Neural crest cell (in vitro differentiated cells): ENCODE results near the gene PGD. TPM values are rescaled to one million over a fixed set of nuclear protein-coding genes. Genes with fewer than 3 reads are reported as not detected.
"Not testable (repeated sequence)": the region's sequence is repeated elsewhere in the genome, so short reads cannot be mapped to it uniquely, and the experiment has no call there.

Source experiments
- DNase-seq: peaks from one replicate; pipeline ENCODE4 v3.0.0; 2021; ENCODE audit warnings: low read depth, mixed read lengths, low spot score
- H3K27ac Mint-ChIP-seq: one replicate; pipeline ENCODE4 v1.8.0; 2021; ENCODE audit warnings: mild to moderate bottlenecking, mixed read lengths; ENCODE audit not compliant: unreplicated experiment
- H3K27me3 Mint-ChIP-seq: 2 replicates; pipeline ENCODE4 v1.8.0; 2021; ENCODE audit warnings: low read depth, mild to moderate bottlenecking, mixed read lengths
- H3K36me3 Mint-ChIP-seq: 2 replicates; pipeline ENCODE4 v1.8.0; 2021; ENCODE audit warnings: low read depth, mild to moderate bottlenecking, mixed read lengths
- H3K4me1 Mint-ChIP-seq: 2 replicates; pipeline ENCODE4 v1.8.0; 2021; ENCODE audit warnings: mixed read lengths
- H3K4me3 Mint-ChIP-seq: one replicate; pipeline ENCODE4 v1.8.0; 2021; ENCODE audit warnings: mild to moderate bottlenecking, mixed read lengths
- H3K9me3 Mint-ChIP-seq: 2 replicates; pipeline ENCODE4 v1.8.0; 2021; ENCODE audit warnings: mixed read lengths
- total RNA-seq: library from RNA; stranded (reverse); gene quantifications from 2 replicates; pipeline ENCODE4 v1.2.1, GENCODE V29; 2021
- TF ChIP-seq, protein P1 (sequence below): fragments of 200-600 bp; sonication (generic); conservative IDR thresholded peaks from 2 replicates; pipeline ENCODE4 v1.5.0; 2021; ENCODE audit warnings: antibody characterized with exemption, mild to moderate bottlenecking

PGD gene
- total RNA-seq, 1 donor from 2014 or later, result 496 TPM

GRCh38 chr1:10415211-10415930 lies 16.5 kb downstream of the PGD start:
- DNase-seq, result no peak
- Mint-ChIP-seq H3K9me3 (no peaks in the 10 kb centered on the region), H3K36me3 (peaks cover 46% of the 10 kb centered on the region), H3K27me3 (no peaks in the 10 kb centered on the region), H3K4me1 (peaks cover 9% of the 10 kb centered on the region), H3K27ac (peak overlapping the region; percentile 88), H3K4me3 (no peak overlapping the region)
- TF ChIP-seq, protein P1, sequence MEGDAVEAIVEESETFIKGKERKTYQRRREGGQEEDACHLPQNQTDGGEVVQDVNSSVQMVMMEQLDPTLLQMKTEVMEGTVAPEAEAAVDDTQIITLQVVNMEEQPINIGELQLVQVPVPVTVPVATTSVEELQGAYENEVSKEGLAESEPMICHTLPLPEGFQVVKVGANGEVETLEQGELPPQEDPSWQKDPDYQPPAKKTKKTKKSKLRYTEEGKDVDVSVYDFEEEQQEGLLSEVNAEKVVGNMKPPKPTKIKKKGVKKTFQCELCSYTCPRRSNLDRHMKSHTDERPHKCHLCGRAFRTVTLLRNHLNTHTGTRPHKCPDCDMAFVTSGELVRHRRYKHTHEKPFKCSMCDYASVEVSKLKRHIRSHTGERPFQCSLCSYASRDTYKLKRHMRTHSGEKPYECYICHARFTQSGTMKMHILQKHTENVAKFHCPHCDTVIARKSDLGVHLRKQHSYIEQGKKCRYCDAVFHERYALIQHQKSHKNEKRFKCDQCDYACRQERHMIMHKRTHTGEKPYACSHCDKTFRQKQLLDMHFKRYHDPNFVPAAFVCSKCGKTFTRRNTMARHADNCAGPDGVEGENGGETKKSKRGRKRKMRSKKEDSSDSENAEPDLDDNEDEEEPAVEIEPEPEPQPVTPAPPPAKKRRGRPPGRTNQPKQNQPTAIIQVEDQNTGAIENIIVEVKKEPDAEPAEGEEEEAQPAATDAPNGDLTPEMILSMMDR, result no peak

DNA sequence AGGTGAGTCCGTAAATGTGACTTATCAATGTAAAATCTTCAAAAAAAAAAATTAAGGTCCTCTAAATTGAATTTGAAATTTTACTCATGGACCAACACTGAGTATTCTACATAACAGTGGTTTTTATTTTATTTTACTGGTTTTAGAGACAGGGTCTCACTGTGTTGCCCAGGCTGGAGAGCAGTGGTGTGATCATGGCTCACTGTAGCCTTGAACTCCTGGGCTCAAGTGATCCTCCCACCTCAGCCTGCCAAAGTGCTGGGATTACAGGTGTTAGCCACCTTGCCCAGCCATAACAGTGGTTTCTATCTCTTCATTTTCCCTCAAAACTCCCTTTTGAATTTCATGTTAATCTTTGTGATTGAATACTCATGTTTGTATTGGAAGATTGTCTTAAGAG lies 17.1 kb downstream of the PGD start:
- H3K36me3 Mint-ChIP-seq, result peaks cover 46% of the 10 kb centered on the region
- H3K9me3 Mint-ChIP-seq, DNase-seq, H3K27me3 Mint-ChIP-seq, H3K4me3 Mint-ChIP-seq, H3K27ac Mint-ChIP-seq, H3K4me1 Mint-ChIP-seq: not testable (repeated sequence)

GRCh38 chr1:10418741-10419140 lies 19.9 kb downstream of the PGD start:
- H3K27me3 Mint-ChIP-seq, H3K27ac Mint-ChIP-seq, H3K4me3 Mint-ChIP-seq, DNase-seq, H3K9me3 Mint-ChIP-seq: not testable (repeated sequence)
- Mint-ChIP-seq H3K36me3 (peaks cover 29% of the 10 kb centered on the region), H3K4me1 (peaks cover 12% of the 10 kb centered on the region)

DNA sequence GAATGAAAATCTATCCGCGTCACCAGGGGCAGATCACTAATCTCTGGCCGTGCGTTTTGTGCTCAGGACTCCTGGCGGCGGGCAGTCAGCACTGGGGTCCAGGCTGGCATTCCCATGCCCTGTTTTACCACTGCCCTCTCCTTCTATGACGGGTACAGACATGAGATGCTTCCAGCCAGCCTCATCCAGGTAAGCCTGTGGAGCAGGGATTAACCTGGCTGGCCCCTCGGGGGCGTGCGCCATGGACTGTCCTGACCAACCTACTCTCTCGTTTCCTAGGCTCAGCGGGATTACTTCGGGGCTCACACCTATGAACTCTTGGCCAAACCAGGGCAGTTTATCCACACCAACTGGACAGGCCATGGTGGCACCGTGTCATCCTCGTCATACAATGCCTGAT lies 20.5 kb downstream of the PGD start:
- DNase-seq, result no peak
- H3K4me1 Mint-ChIP-seq, result peaks cover 18% of the 10 kb centered on the region
- H3K27me3 Mint-ChIP-seq, result no peaks in the 10 kb centered on the region
- H3K9me3 Mint-ChIP-seq, result no peaks in the 10 kb centered on the region
- peaks cover 32% of the 10 kb centered on the region for H3K36me3 Mint-ChIP-seq
- no peak overlapping the region for H3K27ac Mint-ChIP-seq
- no peak overlapping the region for H3K4me3 Mint-ChIP-seq
- TF ChIP-seq, protein P1, result no peak

GRCh38 chr1:10421637-10422036 lies 22.8 kb downstream of the PGD start:
- Mint-ChIP-seq H3K36me3 (peaks cover 28% of the 10 kb centered on the region), H3K4me3 (no peak overlapping the region), H3K27me3 (no peaks in the 10 kb centered on the region), H3K4me1 (peaks cover 22% of the 10 kb centered on the region), H3K9me3 (no peaks in the 10 kb centered on the region), H3K27ac (no peak overlapping the region)
- DNase-seq, result no peak
- TF ChIP-seq, protein P1, result no peak

DNA sequence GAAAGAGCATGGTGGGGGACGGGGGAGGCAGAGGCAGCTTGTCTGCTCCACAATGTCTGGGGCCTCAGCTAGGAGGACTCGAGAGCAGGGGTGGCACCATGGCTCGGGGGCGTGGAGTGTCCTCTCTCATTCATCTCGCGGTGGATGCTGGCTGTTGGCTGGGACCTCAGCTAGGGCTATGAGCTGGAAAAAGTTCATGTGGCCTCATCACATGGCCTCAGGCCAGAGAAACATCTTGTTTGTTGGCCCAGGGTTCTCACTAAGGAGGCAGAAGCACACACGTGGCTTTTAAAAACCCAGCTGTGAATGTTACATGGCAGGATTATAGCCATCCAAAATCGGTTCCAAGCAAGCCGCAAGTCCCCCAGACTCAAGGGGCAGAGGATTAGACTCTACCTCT lies 25.2 kb downstream of the PGD start:
- peaks cover 27% of the 10 kb centered on the region for H3K4me1 Mint-ChIP-seq
- DNase-seq, result no peak
- H3K36me3 Mint-ChIP-seq, result peaks cover 18% of the 10 kb centered on the region
- H3K4me3 Mint-ChIP-seq, result no peak overlapping the region
- peak overlapping the region; percentile 73 for H3K27ac Mint-ChIP-seq
- TF ChIP-seq, protein P1, result no peak
- no peaks in the 10 kb centered on the region for H3K27me3 Mint-ChIP-seq
- no peaks in the 10 kb centered on the region for H3K9me3 Mint-ChIP-seq
